NCI-H1417 (cell line): ENCODE data around the gene DDX52.
A peak's percentile ranks its signal among the peaks of the same experiment; 100 is the strongest.

Source experiments
- DNase-seq, 3 experiments: peaks; one replicate each; lab custom pipeline; 2025; lab: John Stamatoyannopoulos, UW

DDX52 gene

GRCh38 chr17:37585066-37585465 lies 58.2 kb downstream of the DDX52 start:
- DNase-seq: no peak

DNA sequence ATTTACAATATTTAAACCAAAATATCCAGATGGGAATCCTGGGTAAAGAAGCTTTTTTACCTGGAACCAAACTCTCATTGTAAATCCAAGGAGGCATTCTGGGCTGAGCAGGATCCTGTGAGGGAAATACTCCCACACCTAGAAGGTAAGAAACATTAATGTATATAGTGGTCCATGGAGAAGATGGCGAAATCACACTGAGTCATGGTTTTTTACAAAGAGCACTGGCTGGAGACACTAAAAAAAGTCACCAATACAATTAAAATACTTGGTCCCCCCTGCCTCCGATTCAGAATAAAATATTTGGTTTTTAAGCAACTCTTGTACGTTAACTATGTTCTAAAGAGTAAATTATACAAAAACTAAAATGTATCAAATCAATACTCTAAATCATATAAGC lies 67.0 kb downstream of the DDX52 start:
- DNase-seq: no peak

GRCh38 chr17:37574427-37574826 lies 68.8 kb downstream of the DDX52 start:
- no peak for DNase-seq

DNA sequence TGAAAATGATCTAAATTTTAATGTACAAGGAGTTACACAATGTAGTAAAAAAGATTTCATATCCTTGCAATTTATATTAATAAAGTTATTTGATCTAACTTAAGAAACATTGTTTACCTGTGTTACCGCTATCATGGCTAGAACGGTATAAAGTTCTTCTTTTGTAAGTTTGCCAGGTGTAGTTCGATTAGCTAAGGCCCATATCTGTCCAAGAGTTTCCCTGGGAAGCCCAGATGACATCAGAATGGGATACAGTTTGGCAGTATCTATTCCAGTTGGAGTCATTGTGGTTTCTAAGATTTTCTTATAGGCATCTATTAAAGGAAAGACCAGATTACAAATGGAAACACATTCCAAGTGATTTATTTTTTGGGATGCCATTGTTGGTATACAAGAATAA lies 71.6 kb downstream of the DDX52 start:
- DNase-seq: no peak

- peak in 2 of 3 experiments; percentile 16 to 52 for DNase-seq
Measured at GRCh38 chr17:37570527-37571093, 72.6 kb downstream of the DDX52 start.

DNA sequence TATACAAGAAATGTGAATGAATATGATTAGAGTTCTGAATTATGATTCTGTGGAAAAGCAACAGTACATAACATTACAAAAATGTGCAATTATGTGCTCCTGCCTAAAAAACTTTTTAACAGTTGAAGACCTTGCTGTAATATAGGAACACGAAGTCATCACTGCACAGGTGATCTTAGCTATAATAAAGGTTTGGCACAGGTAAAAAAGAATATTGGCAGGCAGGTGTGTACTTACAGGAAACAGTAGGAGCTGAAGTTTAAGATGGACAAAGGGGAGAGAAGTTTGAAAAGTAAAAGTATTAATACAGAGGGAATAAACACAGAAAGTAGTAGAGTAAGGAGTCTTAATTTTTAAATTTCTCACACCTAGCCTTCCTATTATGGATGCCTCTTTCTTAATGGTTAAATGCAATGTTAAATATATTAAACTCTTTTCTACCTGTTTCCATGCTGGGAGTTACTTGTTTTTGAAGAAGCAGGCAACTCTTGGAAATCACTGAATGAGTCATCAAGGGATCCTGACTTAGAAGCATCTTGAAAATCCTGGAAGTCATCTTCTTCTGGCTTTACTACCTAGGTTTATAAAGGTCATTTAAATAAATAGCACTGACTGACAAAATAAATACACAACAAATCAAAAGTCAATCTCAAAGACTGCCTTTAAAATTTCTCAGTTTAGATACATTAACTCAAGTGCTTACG lies 74.7 kb downstream of the DDX52 start:
- no peak for DNase-seq

DNA sequence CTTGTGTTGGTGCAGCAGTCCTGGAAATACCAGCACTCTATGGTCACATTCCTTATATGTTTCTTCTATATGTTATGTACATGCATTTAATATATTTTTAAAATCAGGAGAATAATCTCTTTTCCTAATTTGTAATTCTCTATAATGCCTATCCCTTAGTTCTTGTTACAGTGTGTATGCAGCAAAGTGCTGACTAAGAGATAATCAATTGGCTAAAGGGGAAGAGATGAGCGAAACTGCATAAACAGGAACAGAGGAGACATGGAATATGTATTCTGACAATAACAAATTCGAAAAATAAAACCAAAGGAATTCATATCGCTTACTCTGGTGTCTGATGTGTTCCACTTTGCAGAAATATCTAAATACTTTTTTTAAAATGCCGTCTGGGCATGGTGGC lies 75.7 kb downstream of the DDX52 start:
- no peak for DNase-seq

DNA sequence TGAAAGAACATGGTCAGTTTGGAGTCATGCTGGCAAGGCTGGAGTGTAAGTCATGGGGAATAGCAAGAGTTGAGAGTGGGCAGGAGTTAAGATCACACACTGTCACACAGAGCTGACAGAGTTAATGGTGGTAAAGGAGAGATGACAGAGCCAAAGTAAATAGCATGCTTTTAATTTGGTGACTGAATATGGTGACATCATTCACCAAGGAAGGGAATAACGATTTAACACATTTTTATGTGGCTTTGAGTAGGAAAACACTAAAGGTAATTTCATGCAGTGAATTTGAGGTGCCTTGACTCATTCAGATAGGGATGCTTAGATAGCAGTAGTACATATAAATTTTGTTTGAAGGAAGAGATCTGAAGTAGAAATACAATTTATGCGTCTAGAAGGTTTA lies 76.1 kb downstream of the DDX52 start:
- no peak for DNase-seq

GRCh38 chr17:37564252-37564651 lies 79.0 kb downstream of the DDX52 start:
- DNase-seq: no peak

DNA sequence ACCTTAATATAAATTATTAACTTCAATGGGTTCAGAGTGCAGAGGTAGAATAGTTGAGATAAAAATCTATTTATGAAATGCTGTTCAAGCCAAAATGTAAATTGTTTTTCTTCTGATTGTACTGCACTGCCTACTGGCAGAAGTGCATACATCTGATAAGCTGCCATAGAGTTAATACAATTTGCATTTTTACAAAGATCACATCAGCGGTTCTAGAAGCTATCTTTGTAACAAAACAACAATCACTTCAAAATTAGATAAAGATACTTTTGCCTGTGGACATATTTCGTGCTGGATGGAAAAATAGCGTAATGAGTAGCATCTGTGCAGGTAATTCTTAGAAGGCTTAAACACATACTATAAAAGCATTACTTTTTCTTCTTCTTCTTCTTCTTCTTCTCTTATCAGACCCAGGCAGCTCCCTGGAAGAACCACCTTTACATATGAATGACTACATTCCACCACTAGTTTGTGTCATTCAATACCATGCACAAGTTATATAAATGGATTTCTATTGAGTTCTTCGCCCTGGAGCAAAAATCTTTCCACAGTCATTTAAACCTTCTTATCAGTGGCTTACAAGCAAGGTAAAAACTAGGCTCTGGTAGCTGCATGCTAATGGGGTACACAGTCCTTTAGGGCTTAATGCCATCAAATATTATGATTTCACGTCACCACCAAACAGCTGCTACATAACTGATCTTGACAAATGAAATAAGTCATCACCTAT lies 81.1 kb downstream of the DDX52 start:
- no peak for DNase-seq
